ENCODE measurements around the gene KCTD8.

KCTD8 gene

DNA sequence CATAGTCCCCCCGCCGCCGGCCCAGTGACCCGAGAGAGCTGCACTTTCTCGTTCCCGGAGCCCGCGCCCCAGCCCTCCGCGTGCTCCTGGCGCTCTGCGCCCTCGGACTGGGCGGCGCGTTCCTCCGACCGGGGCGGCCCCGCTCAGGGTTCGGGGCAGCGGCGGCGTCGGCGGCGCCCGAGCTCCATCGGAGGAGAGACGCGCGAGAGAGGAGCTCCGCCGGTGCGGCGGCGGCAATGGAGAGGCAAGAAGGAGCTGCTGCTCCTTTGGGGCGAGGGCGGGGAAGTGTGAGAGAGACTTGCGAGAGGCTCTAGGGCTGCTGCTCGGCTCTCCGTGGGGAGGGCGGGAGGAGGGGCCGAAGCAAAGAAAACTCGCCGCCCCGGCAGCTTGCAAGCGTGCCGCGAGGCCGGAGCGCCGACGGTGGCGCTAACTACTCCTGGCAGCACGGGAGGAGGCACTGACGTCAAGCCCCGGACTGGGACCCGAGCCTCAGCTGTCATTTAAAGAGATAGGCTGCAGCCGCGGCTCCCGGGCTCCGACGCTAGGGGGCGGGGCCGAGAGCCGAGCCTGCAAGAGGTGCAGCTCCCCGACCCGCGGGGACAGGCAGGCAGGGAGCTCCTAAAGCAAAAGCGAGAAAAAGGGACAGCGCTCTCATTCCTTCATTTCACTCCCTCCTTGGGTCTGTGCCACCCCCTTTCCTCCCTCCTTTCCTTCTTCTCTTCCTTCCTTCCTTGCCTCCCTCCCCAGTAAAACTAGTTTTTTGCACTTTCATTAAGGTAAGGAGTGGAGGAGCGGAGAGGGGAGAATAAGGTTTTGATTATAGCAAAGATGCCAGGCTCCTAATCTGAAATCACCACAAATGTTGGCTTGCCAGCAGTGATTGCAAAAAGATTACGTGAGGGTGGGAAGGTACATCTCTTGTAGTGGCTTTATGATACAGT is at the start of gene KCTD8:
Gene KCTD8 (minus strand): TSS at position 289 of the 941 bp plus-strand sequence.
- Mint-ChIP-seq H3K36me3 (ENCODE audit: low read depth) (peaks cover 2% of the 10 kb centered on the region), H3K4me1 (peaks cover 11% of the 10 kb centered on the region), H3K27me3 (peaks cover 48% of the 10 kb centered on the region), H3K4me3 (peak within 1 kb of the TSS; percentile 71), H3K27ac (no peak within 1 kb of the TSS), H3K9me3 (no peaks in the 10 kb centered on the region)
- peak; percentile 92 for ATAC-seq
- peak; percentile 73 for DNase-seq

DNA sequence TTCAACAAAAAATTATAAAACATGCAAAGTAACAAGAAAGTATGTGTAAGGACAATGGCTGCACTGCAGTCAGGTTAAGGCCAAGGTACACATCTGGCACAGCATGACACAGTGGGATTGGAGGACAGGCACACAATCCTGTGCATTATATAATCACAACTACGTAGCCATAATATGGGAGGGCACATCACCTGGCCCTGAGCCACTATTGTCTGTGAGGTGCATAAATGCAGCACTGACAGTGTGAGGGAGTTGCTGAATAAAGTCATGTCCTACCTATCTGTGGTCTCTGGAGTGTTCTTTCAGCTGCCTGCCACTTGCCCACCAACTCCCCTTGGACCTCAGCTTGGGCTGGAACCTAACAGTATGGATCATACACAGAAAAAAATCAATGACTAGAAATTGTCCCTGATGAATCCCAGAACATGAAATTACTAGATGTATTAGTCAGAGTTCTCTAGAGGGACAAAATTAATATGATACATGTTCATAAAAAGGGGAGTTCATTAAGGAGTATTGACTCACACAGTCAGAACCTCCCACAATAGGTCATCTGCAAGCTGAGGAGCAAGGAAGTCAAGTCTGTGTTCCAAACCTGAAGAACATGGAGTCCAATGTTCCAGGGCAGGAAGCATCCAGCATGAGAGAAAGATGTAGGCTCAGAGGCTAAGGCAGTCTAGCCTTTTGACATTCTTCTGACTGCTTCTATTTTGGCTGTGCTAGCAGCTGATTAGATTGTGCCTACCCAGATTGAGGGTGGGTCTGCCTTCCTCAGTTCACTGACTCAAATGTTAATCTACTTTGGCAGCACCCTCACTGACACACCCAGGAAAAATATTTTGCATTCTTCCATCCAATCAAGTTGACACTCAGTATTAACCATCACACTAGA is 46.4 kb upstream of the KCTD8 start:
- H3K9me3 Mint-ChIP-seq: no peaks in the 10 kb centered on the region
- H3K4me3 Mint-ChIP-seq: no peak overlapping the region
- no peaks in the 10 kb centered on the region for H3K36me3 Mint-ChIP-seq (ENCODE audit: low read depth)
- ATAC-seq (no peak), DNase-seq (no peak)
- H3K4me1 Mint-ChIP-seq: no peaks in the 10 kb centered on the region
- no peak overlapping the region for H3K27ac Mint-ChIP-seq
- no peaks in the 10 kb centered on the region for H3K27me3 Mint-ChIP-seq

DNA sequence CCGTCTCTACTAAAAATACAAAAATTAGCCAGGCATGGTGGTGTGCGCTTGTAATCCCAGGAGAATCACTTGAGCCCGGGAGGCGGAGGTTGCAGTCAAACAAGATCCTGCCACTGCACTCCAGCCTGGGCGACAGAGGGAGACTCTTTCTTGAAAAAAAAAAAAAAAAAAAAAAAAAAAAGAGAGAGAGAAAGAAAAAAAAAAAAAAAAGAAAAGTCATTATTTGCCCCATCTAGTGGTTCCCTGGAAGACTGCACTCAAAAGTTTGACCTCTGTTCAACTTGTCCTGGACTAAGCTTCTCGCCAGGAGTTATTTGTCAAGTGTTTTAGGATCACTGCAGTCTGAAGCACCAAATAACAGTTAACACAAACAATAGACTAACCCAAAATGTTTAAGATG is 45.3 kb upstream of the KCTD8 start:
- H3K4me3 Mint-ChIP-seq: no peak overlapping the region

DNA sequence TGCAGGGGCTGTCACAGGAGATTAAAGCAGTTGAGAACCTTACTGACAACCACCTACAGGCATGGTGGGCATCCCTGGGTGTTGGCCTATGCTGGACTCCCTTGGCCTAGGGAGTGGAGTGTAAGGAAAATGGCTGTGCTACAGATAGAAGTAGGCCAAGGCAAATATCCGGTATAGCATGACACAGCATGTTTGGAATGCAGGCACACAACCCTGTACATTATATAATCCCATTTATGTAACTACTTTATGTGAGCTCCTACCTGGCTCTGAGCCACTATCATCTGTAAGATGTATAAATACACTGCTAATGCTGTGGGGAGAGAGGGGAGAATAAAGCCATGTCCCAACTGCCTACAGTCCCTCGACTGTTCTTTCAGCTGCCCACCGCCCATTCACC is 38.7 kb upstream of the KCTD8 start:
- ATAC-seq (no peak), DNase-seq (no peak)
- Mint-ChIP-seq H3K4me3 (no peak overlapping the region), H3K27me3 (no peaks in the 10 kb centered on the region), H3K4me1 (no peaks in the 10 kb centered on the region), H3K36me3 (ENCODE audit: low read depth) (no peaks in the 10 kb centered on the region), H3K9me3 (no peaks in the 10 kb centered on the region), H3K27ac (no peak overlapping the region)

More for the DNA sequence above, 45.3 kb upstream of the KCTD8 start:
- ATAC-seq: no peak
- Mint-ChIP-seq H3K27ac (no peak overlapping the region), H3K4me1 (no peaks in the 10 kb centered on the region), H3K27me3 (no peaks in the 10 kb centered on the region), H3K9me3 (no peaks in the 10 kb centered on the region), H3K36me3 (ENCODE audit: low read depth) (no peaks in the 10 kb centered on the region)
- no peak for DNase-seq

DNA sequence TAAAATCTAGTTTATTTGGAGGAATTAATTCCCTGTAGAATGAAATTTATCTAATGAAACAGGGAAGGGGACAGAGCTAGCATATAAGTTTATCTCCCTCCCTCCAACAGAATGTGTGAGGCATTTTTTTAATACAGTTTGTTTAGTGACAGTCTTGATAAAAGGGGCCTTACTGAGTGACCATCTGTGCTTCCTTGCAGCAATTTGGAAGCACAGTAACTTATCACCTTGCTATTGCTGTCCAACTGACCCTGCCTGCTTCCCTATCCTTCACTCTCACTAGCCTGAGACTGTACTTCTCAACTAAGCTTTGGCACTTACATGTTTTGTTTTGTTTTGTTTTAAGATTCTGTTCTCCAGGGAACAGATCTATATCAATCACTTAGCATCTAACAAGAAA is 31.1 kb upstream of the KCTD8 start:
- no peak overlapping the region for H3K27ac Mint-ChIP-seq
- DNase-seq: no peak
- no peaks in the 10 kb centered on the region for H3K27me3 Mint-ChIP-seq
- no peak overlapping the region for H3K4me3 Mint-ChIP-seq
- peaks cover 8% of the 10 kb centered on the region for H3K9me3 Mint-ChIP-seq
- ATAC-seq: no peak
- H3K36me3 Mint-ChIP-seq (ENCODE audit: low read depth): no peaks in the 10 kb centered on the region
- H3K4me1 Mint-ChIP-seq: no peaks in the 10 kb centered on the region

DNA sequence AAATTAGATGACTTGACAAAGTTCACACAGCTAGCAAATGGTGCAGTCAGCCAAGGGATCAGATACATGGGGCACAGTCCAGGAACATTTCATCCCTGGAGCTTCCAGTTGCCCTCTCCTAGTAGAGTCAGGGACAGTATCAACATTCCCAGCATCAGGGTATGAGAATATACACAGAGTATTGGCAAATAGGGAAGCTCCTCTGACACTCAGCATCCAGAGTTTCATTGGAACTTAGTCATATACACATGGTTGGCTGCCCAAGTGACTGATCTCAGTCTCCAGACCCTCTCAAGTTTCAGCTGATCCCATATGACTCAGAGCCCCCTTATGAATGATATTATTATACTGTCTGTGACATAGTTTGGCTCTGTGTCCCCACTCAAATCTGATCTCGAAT is 13.7 kb upstream of the KCTD8 start:
- no peaks in the 10 kb centered on the region for H3K36me3 Mint-ChIP-seq (ENCODE audit: low read depth)
- no peaks in the 10 kb centered on the region for H3K9me3 Mint-ChIP-seq
- H3K4me3 Mint-ChIP-seq: no peak overlapping the region
- no peak for ATAC-seq
- H3K27me3 Mint-ChIP-seq: peaks cover 3% of the 10 kb centered on the region
- H3K27ac Mint-ChIP-seq: no peak overlapping the region
- no peaks in the 10 kb centered on the region for H3K4me1 Mint-ChIP-seq
- DNase-seq: no peak

DNA sequence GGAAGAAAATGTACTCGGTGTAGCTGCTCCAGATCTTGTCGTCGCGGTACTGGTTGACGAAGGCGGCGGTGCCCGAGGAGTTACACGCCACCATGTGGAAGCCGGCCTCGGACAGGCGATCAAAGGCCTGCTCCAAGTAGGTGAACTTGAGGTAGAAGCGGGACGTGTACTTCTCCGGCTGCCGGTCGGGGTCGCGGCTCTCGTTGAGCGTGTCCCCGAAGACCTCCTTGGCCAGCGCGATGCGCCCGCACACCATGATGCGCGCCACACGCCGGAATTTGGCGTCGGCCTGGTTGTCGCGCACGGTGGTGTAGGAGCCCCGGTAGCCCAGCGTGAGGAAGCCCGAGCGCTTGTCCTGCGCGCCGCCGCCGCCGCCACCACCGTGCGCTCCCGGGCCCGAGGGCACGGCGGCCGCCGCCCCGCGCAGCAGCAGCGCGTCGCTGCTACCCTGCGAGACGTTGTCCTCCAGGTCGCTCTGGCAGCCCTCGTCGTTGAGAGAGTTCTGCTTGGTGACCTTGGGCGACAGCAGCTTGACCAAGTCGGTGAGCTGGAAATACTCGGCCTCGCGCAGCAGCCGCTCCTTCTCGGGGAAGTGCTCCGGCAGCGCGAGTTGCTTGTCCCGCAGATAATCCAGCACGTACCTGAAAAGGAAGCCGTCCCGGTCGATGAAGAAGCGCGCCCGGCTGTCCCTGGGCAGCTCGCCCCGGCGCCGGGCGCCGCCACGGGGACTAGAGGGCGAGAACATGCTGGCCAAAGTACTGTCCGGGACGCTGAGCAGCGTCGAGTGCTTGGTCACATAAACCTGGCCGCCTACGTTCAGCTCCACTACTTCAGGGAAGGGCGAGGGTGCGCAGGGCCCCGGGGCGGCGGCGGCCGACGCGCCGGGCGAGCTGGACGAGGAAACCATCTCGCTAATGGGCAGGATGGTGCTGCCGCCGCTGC is 775 bp downstream of the KCTD8 start:
- H3K36me3 Mint-ChIP-seq (ENCODE audit: low read depth): peaks cover 2% of the 10 kb centered on the region
- DNase-seq (peak; percentile 2), ATAC-seq (no peak)
- peaks cover 11% of the 10 kb centered on the region for H3K4me1 Mint-ChIP-seq
- H3K27me3 Mint-ChIP-seq: peaks cover 47% of the 10 kb centered on the region
- H3K27ac Mint-ChIP-seq: no peak overlapping the region
- H3K9me3 Mint-ChIP-seq: no peaks in the 10 kb centered on the region
- no peak overlapping the region for H3K4me3 Mint-ChIP-seq

DNA sequence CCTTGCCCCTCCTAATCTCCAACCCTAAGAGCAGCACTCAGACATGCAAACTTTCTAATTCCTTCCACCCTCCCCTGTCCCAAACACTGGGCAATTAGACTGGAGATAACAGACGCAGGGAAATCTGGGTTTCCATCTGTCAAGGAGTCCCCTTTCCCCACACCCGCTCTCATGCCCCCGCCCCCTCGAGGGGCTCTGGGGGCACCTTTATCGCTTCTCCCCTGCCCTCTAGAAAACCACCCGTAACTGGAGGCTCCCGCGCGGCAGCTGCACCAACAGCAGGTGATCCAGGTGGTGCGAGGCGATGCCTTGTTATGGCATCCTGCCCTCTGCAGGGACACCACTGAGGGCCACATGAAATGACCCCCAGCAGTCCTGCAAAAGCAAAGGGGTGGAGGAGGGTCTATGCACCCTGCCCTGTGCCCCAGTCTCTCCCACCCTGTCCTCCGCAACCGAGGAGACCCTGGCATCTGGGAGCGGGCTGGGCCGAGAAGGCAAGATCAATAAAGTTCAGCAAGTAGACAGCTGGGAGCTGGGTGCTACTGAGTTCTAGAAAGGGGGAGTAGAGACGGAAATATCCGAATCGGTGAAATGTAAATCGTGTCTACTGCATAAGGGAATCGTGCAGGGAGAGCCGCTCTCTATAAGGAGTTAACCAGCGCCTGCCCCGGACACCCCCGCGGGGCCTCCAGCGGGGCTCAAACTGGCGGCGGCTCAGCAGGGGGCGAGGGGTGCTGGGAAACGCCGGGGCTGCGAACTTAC is 1.6 kb downstream of the KCTD8 start:
- H3K4me3 Mint-ChIP-seq: no peak overlapping the region
- peaks cover 50% of the 10 kb centered on the region for H3K27me3 Mint-ChIP-seq
- H3K27ac Mint-ChIP-seq: no peak overlapping the region
- H3K4me1 Mint-ChIP-seq: peaks cover 11% of the 10 kb centered on the region
- peak; percentile 1 for DNase-seq
- no peak for ATAC-seq
- no peaks in the 10 kb centered on the region for H3K9me3 Mint-ChIP-seq
- peaks cover 2% of the 10 kb centered on the region for H3K36me3 Mint-ChIP-seq (ENCODE audit: low read depth)

DNA sequence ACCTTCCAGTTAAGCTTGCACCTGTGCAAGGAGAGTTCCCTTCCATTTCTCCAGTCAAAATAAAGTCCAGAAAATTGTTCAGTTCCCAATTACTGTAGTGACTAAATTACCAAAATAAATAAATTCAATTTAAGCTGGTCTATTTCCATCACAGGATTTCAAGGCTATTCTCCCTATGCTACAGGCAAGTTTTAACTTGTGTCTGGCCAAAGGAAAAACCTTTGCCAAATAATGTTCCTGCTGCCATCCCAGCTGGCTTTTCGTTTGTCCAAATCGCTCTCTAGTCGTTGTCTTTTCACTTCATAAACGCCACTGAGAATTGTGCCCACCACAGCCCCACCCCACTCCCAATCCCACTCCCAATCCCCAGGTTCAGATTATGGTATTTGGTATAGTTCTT is 2.4 kb downstream of the KCTD8 start:
- H3K27ac Mint-ChIP-seq: no peak overlapping the region
- peaks cover 11% of the 10 kb centered on the region for H3K4me1 Mint-ChIP-seq
- no peak for DNase-seq
- peaks cover 50% of the 10 kb centered on the region for H3K27me3 Mint-ChIP-seq
- peaks cover 2% of the 10 kb centered on the region for H3K36me3 Mint-ChIP-seq (ENCODE audit: low read depth)
- H3K9me3 Mint-ChIP-seq: no peaks in the 10 kb centered on the region
- no peak overlapping the region for H3K4me3 Mint-ChIP-seq
- ATAC-seq: no peak

DNA sequence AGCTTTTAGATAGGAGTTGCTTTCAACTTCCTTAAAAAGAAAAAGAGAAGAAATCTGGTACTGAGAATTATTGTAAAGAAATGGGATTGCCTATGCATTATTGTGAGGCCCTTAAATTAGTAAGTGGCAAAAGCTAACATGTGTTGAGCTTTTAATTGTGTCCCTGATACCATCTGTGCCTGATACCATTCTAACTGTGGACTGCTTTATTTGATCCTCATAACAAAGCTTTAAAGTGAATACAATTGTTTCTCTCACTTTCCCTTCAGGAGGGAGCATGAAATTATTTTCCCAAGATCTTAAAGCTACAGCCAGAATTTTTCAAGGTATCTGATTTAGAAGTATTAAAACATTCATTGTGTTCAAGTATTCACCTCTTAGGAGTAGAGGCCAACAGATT is 9.9 kb downstream of the KCTD8 start:
- Mint-ChIP-seq H3K36me3 (ENCODE audit: low read depth) (no peaks in the 10 kb centered on the region), H3K27me3 (peaks cover 5% of the 10 kb centered on the region), H3K4me3 (no peak overlapping the region), H3K9me3 (no peaks in the 10 kb centered on the region), H3K27ac (no peak overlapping the region), H3K4me1 (no peaks in the 10 kb centered on the region)
- DNase-seq (no peak), ATAC-seq (no peak)

DNA sequence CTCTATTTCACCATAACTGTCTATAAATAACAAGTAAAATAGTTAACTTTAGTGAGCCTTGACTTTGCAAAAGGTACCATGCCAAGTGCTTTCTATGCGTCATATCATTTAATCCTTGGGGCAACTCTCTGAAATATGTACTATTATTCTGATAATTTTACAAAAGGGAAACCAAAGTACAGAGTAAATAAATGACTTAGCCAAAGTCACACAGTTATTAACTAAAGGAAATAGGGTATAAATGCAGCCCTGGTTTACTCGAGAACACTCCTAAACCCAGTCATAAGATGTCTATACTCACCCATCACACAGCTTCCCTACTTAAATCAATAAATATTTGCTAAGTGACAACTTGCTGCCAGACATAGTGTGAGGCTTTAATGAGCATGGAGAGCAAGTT is 14.4 kb downstream of the KCTD8 start:
- Mint-ChIP-seq H3K27me3 (no peaks in the 10 kb centered on the region), H3K4me1 (no peaks in the 10 kb centered on the region), H3K27ac (no peak overlapping the region), H3K36me3 (ENCODE audit: low read depth) (no peaks in the 10 kb centered on the region), H3K4me3 (no peak overlapping the region), H3K9me3 (no peaks in the 10 kb centered on the region)
- DNase-seq: no peak
- ATAC-seq: no peak

DNA sequence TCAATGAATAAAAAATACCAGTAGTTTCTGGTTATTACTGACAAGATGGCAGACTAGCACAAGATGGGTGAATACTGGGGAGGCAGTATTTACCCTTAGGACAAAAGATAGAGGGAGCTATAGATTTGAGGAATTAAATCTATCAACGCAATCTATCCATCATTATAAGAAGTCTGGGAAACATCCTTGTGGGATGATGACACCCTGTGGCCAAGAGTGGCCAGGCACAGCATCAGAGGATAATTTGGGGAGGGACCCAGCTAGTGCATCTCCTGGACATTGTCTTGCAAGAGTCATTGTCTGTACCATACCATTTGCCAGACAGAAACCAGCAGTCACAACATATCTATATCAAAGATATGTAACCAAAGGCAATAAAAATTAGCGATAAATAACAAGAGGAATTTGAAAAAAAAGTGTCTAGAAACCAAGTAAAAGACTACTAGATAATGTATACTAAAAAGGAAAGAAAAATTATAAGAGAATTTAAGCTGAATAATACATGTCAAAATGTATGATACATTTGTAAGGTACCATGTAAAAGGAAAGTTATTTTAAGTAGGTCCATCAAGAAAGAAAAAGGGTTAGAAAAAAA is 22.9 kb downstream of the KCTD8 start:
- ATAC-seq (no peak), DNase-seq (no peak)
- Mint-ChIP-seq H3K4me1 (no peaks in the 10 kb centered on the region), H3K36me3 (ENCODE audit: low read depth) (no peaks in the 10 kb centered on the region), H3K27ac (no peak overlapping the region), H3K4me3 (no peak overlapping the region), H3K9me3 (no peaks in the 10 kb centered on the region), H3K27me3 (no peaks in the 10 kb centered on the region)

DNA sequence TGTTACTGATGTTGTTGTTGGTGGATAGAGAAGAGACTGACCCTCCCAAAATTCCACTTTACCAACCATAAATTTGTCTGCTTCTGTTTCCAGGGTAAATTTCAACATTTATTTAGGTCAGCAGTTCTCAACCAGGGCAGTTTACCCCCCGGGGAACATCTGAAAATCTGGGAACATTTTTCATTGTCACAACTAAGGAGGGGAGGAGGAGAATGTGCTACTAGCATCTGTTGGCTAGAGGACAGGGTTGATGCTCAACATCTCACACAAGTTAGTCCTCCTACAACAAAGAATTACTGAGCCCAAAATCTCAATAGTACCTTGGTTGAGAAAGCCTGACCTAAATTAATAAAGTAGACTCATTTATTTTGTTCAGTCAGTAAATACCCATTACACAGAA is 25.7 kb downstream of the KCTD8 start:
- Mint-ChIP-seq H3K4me3 (no peak overlapping the region), H3K9me3 (no peaks in the 10 kb centered on the region), H3K36me3 (ENCODE audit: low read depth) (no peaks in the 10 kb centered on the region), H3K27me3 (no peaks in the 10 kb centered on the region), H3K4me1 (no peaks in the 10 kb centered on the region), H3K27ac (no peak overlapping the region)
- DNase-seq (no peak), ATAC-seq (no peak)

Measured in activated naive CD8-positive, alpha-beta T cell treated with anti-CD3 and anti-CD28 coated beads, Interleukin-2, amount 50 U/mL, for 24 hours (primary cell).